Measurements from ENCODE around the gene TRIL.

TRIL gene

GRCh38 chr7:28939367-28939766, 18.8 kb downstream of the TRIL start:
- DNase-seq: peak in 1 of 3 experiments; percentile 41

DNA sequence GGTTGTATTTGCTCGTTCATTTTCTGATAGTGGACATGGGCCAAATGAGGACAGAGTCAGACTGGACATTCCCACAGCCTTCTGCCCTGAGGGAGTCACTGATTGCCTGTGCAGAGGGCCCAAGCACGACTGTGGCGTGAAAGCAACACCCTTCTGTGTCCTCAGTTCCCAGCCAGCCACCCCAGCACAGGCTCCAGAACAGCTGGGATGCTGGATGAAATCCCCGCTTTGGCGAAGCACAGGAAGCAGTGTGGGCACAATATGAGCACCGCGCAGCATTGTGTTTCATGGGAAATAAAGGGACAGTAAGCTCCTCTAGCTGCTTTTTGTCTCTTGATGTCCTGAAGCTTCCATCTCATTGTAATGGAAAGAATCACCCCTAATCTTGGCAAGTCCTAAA, 20.5 kb downstream of the TRIL start:
- no peak for DNase-seq

DNA sequence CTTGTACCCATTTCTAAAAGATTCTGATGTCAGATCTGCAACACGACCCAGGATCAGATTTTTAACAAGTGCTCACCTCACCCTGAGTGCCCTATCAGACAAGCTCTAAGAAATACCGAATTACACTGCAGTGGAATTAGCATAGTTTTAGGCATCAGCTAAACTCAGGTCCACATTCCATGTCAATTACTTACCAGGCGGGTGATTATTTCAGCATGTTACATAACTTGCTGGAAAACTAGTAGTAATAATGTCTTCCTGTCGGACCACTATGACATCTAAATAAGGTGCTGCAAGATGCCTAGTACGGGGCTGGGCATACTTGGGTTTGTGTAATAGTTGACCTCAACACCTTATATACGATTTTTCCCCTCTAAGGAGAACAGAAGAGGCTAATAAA, 21.0 kb downstream of the TRIL start:
- DNase-seq: no peak

- DNase-seq: peak in 1 of 3 experiments; percentile 49
These were observed 24.2 kb downstream of the TRIL start for GRCh38 chr7:28933846-28934320.

DNA sequence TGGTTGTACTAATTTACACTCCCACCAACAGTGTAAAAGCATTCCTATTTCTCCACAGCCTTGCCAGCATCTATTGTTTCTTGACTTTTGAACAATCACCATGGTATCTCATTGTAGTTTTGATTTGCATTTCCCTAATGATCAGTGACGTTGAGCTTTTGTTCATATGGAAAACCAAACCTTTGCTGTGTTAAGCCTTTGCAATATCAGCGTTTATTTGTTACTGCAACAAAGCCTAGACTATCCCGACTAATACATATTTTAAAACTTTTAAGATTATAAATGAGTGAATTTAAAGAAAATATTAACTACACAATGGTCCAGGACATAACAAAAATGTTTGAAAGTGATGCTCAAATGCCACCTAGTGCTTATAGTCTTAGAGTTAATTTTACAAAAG, 26.6 kb downstream of the TRIL start:
- DNase-seq: no peak

GRCh38 chr7:28926871-28927597, 31.1 kb downstream of the TRIL start:
- peak; percentile 77 to 95 (median 87) for DNase-seq

- peak; percentile 84 to 95 (median 91) for DNase-seq
These were observed 35.4 kb downstream of the TRIL start for GRCh38 chr7:28922624-28923331.

DNA sequence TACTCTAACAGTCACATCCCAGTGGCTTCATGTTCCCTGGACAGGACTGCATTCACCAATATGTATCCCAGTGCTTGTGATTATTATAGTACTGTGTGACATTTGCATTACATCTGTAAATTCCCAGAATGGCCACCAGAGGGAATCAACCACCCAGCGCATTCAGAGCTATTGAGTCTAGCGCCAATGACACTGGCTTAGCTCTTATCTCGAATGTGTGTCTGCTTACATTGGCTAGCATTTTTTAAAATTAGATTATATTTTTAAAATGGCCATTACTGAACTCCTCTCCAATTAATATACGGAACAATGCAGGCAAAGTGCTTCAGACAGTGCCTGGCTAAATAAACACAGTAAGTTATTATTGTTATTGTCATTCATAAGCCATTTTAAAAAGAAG, 36.3 kb downstream of the TRIL start:
- peak; percentile 68 to 93 (median 69) for DNase-seq

DNA sequence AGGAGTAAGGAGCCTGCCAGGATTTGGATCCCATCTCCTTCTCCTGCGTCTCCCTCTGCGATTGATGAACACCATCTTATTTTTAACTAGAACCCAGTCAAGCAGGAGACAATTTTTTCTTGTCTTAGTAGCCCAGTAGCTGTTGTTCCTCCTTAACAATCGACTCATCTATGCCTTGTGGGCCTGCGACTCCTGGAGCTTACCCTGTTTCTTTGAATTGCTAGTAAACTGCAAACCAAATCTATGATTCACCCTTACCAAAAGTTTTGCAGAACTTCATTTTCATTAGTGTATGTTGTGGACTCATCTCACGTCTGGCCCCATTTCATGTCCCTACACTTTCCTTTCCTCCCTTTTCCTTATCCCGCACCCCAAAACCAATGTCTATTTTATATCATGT, 37.7 kb downstream of the TRIL start:
- DNase-seq: no peak

DNA sequence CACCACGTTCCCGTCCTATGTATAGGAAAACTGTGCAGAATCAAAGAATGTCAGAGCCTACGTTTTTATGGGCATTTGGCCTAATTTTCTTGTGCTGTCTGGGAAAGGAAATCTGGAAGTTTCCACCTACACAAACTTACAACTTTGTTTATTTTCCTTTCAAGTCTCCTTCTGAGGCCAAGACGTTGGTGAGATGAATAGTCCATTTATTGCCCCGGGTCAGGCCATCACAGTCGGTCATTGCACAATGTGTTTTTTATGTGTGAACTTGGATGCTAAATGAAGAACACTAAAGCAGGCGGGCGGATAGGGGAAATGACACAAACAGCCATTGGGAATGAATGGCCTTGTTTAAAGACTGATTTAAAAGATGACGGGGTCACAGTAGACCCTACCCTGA, 38.6 kb downstream of the TRIL start:
- DNase-seq: no peak

GRCh38 chr7:28908775-28909174, 49.4 kb downstream of the TRIL start:
- DNase-seq: no peak

DNA sequence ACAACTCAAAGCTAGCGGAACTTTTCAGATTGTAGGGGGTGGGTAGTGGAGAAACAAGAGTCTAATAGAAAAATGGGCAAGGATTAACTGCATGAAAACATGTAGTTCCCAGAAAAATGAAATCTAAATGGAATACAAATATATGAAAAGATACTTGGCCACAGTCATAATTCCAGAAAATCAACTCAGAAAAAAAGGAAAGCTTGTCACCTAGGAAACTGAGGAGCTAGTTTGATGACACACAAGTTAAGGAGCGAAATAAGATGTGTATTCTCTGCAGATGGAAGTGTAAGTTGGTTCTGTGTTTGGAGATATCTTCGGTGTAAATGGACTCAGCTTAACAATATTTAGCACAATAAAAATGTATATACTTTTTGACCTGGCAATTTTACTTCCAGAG, 52.7 kb downstream of the TRIL start:
- DNase-seq: no peak

DNA sequence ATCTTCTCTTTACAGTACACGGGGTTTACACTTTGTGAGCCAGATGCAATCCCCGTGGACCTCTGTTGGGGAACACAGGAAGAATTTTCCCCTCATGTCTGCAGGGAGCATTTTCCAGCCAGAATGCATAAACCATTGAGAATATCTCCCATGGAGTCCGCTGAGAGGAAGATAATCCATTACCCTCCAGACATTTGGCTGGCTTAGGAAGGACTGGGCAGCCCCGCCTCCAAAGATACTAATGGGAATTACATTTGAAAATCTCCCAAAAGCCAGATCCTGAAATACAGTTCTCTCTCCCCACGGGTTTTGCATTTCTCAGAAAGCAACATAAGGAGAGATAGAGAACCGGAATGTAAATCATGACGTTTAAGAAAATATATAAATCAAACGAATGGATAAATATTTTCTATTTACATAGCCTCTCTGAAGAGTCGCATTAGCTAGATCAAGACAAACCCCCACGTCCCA, 53.5 kb downstream of the TRIL start:
- DNase-seq: peak in 1 of 3 experiments; percentile 42

- DNase-seq: peak in 2 of 3 experiments; percentile 28 to 82
These were observed 54.2 kb downstream of the TRIL start for GRCh38 chr7:28903730-28904577.
